KBM-7 (cell line): ENCODE measurements around the gene NOL3.

Experiments used
- DNase-seq: peaks from one replicate; pipeline ENCODE4 v3.0.0-alpha.2; 2015
- in situ Hi-C: fragments of 300-500 bp; cut with MboI; formaldehyde crosslinking; loops from 2 replicates; pipeline ENCODE4 v1.14.3; 2020; ENCODE audit warnings: low sequenced_read_pairs, low pct_unique_long_range_greater_than_20kb, mixed read lengths

Gene NOL3

DNA sequence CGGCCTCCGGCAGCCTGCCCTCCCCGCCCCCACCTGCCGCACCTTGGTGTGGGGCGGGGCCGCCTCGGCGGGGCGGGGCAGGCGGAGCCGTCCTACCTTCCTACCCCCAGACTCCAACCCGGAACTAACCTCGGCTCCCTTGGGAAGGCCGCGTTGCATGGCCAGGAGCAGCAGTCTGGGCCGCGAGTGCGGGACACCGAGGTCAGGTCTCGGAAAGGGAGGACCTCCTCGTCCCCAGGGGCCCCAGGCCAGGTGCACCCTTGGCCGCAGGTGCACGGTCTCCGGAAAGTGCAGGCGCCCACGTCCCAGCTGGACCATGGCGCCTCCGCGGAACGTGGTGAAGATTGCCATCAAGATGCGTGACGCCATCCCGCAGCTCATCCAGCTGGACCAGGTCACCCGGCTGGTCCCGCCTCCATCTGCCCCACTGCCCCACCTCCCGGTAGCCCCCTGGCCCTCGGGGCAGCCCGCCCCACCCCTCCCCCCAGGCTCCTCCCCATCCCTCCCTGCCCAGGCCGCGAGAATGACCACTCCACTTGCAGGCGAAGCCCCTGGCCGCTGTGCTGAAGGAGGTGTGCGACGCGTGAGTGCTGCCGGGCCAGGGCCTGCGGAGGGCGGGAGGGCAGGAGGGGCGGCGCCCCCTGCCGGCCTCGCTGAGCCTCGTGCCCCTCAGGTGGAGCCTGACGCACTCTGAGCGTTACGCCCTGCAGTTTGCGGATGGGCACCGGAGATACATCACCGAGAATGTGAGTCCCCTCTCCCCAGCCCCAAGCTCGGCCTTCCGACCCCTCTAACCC lies 28.9 kb downstream of the NOL3 start, which contains the start of gene ELMO3:
Gene ELMO3, plus strand, starts transcription at position 121 of the 797 bp plus-strand sequence. Its CDS starts 196 bp downstream, at position 317.
- DNase-seq = no peak
- in situ Hi-C loops = no loop called here

DNA sequence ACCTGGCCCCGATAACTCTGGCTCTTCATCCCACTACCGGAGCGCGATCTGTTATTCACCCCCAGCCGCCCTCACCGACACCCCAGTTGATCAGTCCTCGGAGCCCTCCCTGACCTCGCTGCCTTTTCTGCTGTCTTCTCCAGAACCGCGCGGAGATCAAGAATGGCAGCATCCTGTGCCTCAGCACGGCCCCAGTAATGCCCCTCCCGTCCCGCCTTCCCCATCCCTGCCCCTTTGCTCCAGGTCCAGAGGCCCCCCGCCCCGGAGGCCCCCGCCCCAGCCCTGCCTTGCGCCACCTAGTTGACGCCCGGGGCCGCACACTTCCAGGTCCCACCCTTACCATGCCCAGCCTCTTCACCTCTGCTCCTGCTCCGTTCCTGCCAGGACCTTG lies 29.5 kb downstream of the NOL3 start:
- no peak for DNase-seq
- in situ Hi-C loops = no loop called here

DNA sequence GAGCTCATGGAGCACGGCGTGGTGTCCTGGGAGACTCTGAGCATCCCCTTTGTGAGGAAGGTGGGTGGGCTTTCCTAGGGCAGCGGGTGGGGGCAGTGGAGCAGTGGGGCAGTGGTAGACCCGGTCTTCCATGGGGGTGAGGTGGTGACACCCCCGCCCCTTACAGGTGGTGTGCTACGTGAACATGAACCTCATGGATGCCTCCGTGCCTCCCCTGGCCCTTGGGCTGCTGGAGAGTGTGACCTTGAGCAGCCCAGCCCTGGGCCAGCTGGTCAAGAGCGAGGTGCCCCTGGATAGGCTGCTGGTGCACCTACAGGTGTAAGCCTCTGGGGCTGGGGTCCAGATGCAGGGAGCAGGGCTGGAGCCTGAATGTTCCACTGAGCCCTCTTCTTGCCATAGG lies 30.2 kb downstream of the NOL3 start:
- no peak for DNase-seq
- in situ Hi-C loops = no loop called here

DNA sequence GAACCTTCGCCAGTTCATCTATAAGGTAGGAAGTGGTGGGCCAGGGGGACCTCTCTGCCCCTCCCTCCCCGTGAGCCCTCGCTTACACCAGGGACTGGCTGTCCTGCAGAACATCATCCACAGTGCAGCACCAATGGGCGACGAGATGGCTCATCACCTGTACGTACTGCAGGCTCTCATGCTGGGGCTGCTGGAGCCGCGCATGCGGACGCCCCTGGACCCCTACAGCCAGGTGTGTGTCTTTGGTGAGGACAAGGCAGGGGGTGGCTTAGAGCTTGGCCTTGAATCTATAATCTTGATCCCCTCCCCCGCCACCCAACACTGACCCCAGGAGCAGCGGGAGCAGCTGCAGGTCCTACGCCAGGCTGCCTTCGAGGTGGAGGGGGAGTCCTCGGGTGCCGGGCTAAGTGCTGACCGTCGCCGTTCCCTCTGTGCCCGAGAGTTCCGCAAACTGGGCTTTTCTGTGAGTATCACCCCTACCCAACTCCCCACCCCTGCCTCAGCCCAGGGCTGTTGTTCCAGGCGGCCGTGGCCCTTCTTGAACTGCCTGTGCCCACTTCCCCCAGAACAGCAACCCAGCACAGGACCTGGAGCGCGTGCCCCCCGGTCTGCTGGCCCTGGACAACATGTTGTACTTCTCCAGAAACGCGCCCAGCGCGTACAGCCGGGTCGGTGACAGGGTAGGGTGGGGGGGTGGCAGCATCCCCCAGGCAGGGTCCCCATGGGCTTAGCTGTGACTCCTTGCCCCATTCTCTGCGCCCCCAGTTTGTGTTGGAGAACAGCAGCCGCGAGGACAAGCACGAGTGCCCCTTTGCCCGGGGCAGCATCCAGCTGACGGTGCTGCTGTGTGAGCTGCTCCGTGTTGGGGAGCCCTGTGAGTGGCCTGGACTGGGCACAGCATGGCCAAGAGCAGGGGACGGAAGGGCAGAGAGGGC lies 31.3 kb downstream of the NOL3 start:
- in situ Hi-C loops = no loop called here
- DNase-seq = no peak

DNA sequence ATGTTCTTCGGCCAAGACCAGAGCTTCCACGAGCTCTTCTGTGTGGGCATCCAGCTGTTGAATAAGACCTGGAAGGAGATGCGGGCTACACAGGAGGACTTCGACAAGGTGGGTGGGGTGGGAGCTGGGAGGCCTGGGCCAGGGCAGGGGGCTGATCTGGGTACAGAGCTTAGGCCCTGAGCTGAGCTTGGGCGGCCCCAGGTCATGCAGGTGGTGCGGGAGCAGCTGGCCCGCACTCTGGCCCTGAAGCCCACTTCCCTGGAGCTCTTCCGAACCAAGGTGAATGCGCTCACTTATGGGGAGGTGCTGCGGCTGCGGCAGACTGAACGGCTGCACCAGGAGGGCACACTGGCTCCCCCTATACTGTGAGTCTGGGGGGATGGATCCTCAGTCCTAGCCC lies 32.1 kb downstream of the NOL3 start:
- no peak for DNase-seq
- in situ Hi-C loops = no loop called here

DNA sequence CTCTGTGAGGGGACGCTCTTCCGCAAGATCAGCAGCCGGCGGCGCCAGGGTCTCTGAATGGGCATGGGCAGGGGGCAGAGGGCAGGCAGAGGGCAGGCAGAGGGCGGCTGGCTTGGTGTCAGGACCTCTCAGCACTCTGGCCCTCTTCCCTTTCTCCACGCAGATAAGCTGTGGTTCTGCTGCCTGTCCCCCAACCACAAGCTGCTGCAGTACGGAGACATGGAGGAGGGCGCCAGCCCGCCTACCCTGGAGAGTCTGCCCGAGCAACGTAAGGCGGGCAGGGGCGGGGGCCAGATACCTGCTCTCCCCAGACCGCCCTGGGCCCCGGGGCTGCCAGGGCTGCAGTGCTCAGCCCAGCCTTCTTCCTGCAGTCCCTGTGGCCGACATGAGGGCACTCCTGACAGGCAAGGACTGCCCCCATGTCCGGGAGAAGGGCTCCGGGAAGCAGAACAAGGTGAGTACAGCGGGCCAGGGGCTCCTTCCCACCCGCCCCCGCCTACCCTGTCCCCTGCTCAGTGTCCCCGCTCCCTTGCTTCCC lies 32.7 kb downstream of the NOL3 start:
- in situ Hi-C loops = no loop called here
- DNase-seq = no peak

DNA sequence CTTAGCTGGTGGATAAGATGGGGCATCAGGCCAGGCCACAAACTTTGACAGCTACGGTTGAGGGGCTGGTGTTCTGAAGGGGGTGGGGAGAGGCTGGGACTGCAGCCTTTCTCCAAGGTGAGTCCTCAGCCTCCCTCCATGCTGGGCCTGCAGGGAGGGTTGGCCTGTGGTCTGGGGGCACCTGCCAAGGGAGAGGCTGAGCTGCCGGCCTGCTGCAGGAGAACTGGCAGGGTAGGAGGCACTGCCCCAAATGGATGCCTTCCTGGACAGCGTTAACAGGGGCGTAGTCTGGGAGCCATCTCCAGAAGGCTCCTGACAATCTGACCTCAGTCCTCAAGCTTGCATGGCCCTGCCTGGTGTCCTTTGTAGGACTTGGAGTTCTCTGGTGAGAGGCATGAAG lies 33.7 kb downstream of the NOL3 start:
- DNase-seq = no peak
- in situ Hi-C loops = no loop called here

DNA sequence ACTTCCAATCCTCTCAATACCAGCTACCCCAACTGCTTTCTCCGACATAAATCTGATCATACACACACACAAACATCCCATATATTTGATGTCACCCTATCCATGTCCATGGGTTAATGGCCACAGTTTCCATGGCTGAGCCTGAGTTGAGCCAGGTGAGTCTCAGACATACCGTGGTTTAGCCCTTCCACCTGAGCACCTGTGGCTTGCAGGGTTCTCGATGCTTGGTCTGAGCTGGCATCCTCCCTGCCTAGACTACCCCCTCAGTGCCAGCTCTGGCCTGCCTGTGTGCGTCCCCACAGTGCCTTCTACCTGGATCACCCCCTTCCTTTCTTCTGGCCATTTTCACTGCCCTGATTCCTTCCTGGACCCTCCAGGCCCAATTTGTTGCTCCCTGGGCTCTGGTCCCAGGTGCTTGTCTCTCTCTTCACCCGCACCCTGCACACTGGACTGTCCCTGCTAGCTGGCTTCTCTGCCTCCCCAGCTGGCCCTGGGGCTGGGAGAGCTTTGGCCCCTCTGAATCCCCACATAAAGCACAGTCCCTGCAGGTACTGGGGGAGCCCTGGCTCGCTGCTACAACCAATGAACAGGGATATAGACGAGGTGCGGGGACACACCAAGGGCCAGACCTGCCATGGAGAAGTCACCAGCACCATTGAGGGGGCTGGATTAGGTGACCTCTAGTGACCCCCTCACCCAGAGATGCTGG lies 35.9 kb downstream of the NOL3 start:
- DNase-seq = no peak
- in situ Hi-C loops = no loop called here

DNA sequence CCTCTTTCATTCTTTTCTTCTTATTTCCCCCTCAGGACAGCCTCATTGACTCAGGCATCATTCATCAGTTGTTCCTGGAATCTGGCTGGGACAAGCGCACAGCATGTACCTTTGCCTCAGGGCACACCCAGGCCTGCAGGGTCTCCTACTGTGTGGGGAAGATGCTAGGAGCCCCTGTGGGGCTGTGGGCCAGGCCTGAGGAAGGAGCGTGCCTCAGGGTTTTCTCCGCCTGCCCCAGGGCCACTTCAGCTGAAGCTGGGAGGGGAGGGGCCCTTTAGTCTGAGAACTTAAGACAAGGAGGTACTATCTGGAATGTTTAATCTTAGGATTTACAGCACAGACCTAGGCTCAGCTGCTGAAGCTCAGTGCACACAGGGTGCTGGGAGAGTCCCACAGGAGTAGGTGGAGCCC lies 36.5 kb downstream of the NOL3 start:
- DNase-seq = no peak
- in situ Hi-C loops = no loop called here

DNA sequence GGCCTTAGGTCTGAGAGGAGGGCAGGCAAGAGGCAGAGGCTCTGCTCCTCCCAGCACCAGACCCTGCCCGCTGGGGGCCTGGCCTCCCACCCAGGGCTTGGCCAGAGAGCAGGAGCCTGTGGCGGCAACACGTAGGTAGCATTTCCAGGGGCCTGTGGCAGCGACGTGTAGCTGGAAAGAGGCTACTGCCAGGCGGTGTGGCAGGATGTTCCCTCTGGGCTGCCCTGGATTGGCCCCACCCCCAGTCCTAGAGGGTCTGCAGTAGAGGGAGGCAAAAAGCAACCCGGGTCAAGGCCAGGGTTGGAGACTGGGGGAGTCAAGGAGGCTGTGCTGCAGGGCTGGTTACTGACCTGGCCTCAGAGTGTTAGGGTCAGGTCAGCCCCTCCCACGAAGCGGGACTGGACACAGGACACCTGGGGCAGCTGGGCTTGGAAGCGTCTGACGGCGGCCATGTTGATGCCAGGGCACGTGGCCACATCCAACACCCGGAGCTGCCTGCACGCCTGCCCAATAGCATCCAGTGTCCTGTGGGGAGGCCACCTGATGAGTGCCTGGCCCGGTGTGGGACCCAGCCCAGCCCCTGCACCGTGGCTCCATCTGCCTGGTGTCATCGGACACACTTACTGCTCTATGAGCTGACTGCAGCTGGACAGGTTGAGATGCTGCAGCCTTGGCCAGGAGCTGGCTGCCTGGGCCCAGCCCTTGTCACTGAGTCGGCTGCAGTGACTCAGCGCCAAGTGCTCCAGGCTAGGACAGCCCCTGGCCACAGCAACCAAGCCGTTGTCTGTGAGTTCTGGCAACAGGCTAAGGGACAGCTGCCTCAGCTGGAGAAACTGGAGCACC lies 37.1 kb downstream of the NOL3 start:
- in situ Hi-C loops = no loop called here
- DNase-seq = no peak

DNA sequence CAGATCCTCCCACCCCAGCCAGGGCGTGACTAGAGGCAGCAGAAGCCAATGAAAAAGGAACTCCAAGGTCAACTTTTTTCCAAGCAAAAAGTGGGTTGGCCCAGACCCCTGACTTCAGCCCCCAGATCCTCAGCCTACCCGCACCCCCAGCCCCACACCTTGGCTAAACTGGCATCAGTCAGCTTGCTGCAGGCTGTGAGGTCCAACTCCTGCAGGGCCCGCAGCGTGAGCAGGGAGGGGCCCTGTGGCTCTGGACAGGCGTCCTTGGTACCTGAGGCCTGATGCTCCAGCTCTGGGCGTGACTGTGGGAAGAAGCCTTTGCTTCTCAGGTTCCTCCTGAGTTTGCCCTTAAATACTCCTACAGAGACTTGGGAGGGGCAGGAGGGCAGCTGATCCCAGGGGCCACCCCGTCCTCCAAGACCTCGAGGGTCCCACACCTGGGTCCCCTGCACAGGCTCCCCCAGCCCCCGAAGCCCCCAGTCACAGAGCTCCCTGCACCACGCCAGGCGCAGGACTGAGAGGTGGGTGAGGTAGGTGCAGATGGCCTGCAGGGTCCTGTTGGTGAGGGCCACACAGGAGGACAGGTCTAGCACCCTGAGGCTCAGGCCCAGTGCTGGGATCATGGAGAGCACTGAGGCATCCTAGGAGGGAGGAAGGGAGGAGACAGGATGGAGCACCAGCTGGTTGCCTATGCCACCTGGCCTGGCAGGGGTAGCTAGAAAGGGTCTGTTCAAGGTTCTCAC lies 38.0 kb downstream of the NOL3 start:
- in situ Hi-C loops = no loop called here
- DNase-seq = no peak

DNA sequence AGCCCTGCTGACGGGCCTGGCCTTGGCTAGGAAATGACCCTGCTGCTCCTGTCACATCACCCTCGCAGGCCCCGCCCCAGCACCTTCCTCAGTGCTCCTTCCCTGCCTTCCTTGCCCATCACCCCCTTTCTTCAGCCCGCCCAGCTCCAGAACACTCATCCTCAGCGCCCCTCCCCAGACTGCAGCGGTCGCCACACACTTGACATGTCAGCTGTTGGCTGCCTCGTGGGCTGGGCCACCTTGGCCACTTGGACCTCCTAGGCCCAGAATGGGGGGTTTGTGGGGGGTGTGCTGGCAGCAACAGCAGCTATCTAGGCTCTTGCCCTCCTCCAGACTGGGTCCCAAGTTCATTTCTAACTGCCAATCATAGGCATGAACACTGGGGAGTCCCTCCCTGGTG lies 39.2 kb downstream of the NOL3 start:
- in situ Hi-C loops = no loop called here

DNA sequence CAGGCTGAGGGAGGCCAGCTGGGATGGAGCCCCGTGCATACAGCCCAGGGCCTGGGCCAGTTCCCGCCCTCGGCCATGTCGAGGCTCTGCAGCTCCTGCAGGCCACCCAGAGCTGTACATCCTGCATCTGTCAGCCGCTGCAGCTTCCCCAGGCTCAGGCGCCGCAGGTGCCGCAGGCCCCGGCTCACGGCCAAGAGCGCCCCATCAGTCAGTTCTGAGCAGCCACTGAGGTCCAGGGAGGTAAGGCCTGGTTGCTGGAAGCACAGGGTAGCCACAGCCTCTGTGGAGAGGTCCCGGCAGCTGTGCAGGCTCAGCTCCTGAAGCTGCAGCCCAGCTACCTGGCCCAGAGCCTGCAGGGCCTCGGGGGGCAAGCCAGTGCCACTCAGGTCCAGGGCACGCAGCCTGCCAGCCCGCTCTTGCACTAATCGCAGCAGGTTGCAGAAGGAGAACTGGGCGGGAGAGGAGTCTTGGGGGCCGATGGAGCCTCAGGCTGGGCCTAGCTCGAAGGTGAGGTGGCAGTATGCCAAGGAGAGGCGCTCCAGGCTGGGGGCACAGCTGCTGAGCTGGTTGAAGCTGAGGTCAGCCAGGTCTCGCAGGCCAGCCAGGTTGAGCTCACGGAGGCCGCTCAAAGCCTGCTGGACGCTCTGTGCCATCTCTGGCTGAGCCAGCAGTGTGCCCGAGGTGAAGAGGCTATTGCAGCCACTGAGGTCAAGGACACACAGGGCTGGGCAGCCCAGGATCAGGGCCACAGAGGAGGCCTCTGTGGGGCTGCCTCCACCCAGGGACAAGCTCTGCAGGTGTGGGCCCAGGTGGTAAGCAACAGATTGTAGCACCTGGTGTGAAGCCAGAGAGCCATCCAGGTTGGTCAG lies 40.0 kb downstream of the NOL3 start:
- in situ Hi-C loops = no loop called here
- no peak for DNase-seq

More for the DNA sequence above, 39.2 kb downstream of the NOL3 start:
- no peak for DNase-seq

DNA sequence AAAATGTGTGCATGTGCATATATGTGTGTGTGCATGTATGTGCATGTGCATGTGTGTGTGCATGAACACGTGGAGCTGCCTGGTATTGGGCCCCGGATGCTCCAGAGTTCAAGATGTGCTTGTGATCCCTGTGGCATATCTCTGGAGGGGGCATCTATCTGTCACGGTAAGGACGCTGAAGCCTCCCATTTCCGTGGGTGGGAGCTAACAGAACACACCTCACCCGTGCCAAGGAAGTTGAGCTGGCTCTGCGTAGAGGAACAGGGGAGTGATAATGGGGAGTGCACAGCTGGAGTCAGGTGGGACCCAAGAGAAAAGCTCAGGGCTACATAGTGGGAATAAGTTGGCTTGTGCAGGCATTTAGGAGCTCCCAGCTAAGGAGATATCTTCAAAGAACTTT lies 41.3 kb downstream of the NOL3 start:
- in situ Hi-C loops = no loop called here
- no peak for DNase-seq

DNA sequence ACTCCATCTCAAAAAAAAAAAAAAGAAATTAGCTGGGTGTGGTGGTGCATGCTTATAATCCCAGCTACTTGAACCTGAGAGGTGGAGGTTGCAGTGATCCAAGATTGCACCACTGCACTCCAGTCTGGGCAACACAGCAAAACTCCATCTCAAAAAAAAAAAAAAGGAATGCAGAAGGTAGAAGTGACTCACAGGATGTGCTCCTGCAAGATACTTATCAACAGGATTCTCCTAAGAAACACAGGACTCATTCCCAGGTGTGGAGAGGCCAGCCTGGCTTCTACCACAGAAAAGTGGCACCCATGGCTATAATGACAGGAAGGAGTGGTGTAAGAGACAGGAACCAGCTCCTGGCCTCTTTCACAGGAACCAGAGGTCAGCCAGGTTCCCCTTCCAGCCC lies 42.4 kb downstream of the NOL3 start:
- no peak for DNase-seq
- in situ Hi-C loops = no loop called here

DNA sequence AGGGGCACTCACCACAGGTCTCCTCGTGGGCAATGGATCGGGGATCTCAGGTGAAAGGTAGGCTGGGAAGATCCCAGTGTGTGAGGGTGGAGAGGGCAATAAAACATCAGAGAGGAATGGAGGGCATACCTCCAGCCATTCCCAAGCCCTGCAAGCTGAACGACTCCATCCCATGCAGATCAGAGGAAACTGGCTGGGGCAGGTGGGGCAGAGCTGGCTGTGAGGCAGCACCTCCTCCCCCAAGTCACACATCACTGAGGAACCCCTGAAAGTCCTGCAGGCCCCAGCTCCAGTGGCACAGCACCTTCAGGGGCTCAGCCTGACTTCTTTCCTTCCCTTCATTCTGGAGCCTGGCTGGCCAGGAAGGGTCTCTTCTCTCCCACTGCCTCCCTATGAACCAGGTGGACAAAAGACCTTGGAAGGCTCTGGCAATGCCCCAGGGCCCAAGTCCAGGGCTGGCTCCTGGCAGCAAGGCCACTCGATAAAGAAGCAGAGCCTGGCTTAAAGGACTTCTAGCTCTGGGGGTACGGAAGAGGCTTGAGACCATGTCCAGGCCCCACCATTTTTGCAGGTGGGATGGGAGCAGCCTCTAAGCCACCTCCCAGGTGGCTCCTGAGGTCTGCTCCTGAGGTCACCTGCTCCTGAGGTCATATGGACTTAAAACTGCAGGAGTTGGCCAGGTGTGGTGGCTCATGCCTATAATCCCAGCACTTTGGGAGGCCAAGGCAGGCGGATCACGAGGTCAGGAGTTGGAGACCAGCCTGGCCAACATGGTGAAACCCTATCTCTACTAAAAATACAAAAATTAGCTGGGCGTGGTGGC lies 43.1 kb downstream of the NOL3 start:
- in situ Hi-C loops = no loop called here
- no peak for DNase-seq
